HG03439 (cell line): ENCODE data around the gene SIPA1L3.

ENCODE experiments used
- ATAC-seq: cut with Tn5 transposase; IDR thresholded peaks from one replicate; pipeline ENCODE4 v1.9.1; 2021; ENCODE audit warnings: mild to moderate bottlenecking, moderate library complexity; ENCODE audit not compliant: unreplicated experiment

SIPA1L3 gene

GRCh38 chr19:37946132-37946531, 39.1 kb downstream of the SIPA1L3 start:
- no peak for ATAC-seq

- no peak for ATAC-seq
These were observed 40.8 kb downstream of the SIPA1L3 start for GRCh38 chr19:37947778-37948177.

DNA sequence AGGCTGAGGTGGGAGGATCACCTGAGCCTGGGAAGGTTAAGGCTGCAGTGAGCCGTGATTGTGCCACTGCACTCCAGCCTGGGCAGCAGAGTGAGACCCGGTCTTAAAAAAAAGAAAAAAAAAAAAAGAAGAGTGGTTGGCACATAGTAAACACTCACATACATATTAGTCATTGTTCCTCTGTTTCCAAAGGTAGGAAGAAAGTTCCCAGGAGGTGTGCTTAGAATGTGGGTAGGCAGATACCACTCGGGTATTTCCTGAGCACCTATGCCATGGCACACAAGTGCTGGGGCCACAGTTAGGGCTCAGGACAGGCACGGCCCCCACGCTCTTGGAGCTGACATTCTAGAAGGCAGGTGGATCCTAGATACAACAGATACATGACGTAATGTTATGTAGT, 41.4 kb downstream of the SIPA1L3 start:
- ATAC-seq = no peak

DNA sequence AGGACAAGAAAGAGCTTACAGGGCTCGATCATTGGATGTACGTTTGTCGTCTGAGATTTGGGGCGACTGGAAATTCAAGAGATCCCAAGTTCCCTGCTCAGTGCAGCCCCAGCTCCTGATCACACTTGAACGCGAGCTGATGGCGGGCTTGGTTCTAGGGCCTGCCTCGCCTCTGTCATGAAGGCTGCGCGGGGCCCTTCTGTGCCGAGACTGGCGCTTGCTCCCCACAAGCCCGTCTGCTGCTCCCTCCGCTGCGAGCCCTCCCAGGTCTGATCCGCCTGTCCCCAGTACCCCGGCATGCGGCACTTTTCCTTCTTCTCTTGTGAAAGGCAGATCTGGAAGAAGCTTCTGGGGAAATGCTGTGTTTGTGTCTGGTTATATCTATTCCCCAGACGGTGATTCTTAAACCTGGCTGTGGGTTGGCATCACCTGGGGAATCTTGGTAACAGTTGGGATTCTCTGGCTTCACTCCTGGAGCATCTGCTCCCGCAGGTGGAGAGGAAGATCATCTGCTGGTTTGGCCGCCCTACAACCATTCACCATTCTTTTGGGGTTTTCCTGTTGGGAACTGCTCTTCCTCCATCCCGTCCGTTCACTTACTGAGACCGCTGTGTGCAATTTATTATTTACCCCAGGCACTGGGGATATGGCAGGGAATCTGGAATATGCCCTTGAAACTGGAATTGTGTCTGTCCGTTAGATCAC, 43.6 kb downstream of the SIPA1L3 start:
- no peak for ATAC-seq

GRCh38 chr19:37951816-37952210, 44.8 kb downstream of the SIPA1L3 start:
- no peak for ATAC-seq

GRCh38 chr19:37953171-37953917, 46.3 kb downstream of the SIPA1L3 start:
- no peak for ATAC-seq

DNA sequence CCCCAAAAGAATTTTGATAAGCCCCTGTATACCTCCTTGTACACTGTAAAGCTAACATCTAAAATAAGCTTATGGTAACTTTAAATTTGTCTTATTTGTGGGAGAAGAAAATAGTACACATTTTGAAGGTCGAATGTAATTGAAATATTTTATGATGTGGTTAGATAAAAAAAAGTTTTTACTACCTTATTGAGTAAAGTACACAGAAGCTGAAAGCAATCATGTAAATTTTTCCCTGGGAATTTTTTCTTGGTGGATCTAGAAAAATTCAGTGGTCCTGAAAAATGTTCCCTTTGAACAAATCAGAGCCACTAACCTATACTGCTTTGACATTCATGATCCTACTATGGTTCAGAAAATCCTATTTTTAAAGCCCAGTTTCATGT, 46.9 kb downstream of the SIPA1L3 start:
- no peak for ATAC-seq

GRCh38 chr19:37954421-37954874, 47.4 kb downstream of the SIPA1L3 start:
- no peak for ATAC-seq

- ATAC-seq = no peak
These were observed 49.0 kb downstream of the SIPA1L3 start for GRCh38 chr19:37955986-37956385.

DNA sequence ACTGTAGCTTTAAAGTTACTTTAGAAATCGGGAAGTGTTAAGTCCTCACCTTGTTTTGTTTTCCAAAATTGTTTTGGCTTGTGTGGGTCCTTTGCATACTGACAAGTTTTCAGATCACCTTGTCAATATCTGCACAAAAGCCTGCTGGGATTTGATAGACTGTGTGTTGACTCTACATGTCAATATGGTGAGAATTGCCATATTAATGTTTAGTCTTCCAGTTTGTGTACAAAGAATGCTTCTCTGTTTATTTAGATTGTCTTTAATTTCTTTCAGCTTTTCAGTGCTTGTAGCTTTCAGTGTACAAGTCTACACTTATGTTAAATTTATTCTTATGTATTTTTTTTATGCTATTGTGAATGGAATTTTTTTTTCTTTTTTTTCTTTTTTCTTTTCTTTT, 50.2 kb downstream of the SIPA1L3 start:
- no peak for ATAC-seq

- ATAC-seq = no peak
These were observed 52.7 kb downstream of the SIPA1L3 start for GRCh38 chr19:37959665-37960114.

GRCh38 chr19:37961198-37961597, 54.2 kb downstream of the SIPA1L3 start:
- no peak for ATAC-seq

GRCh38 chr19:37963190-37963936, 56.4 kb downstream of the SIPA1L3 start:
- no peak for ATAC-seq

GRCh38 chr19:37964109-37964508, 57.1 kb downstream of the SIPA1L3 start:
- no peak for ATAC-seq

DNA sequence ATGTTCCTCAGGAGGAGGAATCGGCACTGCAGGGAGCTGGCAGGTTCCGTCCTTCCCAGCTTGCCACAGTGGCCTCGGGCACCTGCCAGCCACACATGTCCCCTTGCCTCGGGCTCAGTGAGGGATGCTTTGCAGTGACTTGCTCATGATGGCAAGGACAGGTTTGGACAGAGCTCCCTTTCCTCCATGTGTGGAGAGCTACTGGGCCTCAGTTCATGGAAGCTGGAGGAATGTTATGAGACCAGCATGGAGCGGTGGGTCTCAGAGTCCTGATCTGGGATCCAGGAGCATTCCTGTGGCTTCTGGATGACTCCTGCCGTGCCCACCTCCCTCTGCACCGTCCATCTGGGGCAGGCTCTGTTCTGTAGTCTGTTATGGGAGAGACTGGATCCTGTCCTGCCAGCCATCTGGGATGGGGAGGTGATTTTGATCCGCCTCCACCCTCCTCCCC, 59.2 kb downstream of the SIPA1L3 start:
- ATAC-seq = no peak

DNA sequence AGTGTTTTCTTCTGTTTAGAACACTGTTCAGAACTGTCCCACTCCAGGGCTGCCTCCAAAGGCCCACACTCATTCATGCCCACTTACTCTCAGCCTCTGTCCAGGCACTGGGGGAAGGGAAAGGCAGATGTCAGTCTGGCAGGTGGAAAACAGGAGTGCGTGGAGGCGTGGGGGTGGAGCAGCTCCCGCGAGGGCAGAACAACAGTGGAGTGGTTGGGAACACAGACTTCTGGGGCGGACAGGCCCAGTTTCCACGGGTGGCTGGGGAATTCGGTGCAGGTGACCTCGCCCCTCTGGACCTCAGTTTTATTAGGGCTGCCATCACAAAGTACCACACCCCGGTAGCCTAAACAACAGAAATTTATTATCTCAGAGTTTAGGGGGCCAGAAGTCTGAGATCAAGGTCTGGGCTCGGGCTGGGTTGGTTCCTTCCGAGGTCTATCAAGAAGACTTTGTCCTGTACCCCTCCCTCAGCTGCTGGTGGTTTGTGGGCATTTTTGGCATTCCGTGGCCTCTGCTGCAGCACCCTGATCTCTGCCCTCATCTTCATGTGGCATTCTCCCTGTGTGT, 59.7 kb downstream of the SIPA1L3 start:
- ATAC-seq = no peak

GRCh38 chr19:37969695-37970094, 62.7 kb downstream of the SIPA1L3 start:
- no peak for ATAC-seq

GRCh38 chr19:37970699-37971098, 63.7 kb downstream of the SIPA1L3 start:
- no peak for ATAC-seq

- ATAC-seq = no peak
These were observed 65.8 kb downstream of the SIPA1L3 start for GRCh38 chr19:37972803-37973202.

DNA sequence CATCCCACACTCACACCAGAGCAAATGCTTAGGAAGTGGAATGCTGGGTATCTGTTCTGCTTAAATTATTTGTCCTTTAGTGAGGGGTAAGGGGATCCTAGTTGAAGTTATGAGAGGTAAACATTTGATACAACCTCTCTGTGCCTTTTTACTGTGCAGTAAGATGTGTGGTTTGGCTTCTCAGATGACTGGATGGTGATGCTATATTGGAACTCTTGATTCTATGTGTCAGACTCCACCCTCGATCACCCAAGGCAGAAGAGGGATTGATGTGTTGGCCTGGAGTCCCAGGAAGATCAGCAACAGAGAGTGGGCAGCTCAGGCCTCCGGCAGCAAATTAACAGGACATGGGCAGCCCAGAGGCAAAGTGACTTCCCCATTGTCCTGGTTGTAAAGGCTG, 66.7 kb downstream of the SIPA1L3 start:
- no peak for ATAC-seq

DNA sequence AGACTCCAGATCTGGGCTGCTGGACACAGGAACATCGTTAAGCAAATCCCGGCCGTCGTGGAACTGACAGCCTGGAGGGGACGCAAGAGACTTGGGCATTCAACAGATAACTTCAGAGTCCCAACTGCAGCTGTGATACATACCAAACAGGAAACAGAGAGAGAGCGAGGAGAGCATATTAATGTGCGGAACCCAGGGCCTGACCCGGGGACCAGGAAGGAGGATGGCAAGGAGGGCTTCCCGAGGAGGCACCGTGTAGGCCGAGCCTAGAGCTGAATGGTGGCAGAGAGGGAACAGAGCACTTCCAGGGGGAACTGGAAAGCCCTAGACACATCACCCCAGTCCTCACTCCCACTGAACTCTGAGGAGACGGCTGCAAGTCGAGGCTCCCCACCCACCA, 68.1 kb downstream of the SIPA1L3 start:
- no peak for ATAC-seq
